SK-N-MC (cell line): ENCODE measurements around the gene SLC27A4.

Experiments used
- EZH2 ChIP-seq: fragments of 200-600 bp; sonication (generic); IDR thresholded peaks from one replicate; pipeline ENCODE4 v1.6.1; 2017; ENCODE audit warnings: antibody characterized with exemption
- FOXP2 ChIP-seq: optimal IDR thresholded peaks from 2 replicates; pipeline ENCODE3; 2011; ENCODE audit warnings: mild to moderate bottlenecking, moderate library complexity; ENCODE audit not compliant: insufficient read depth; ENCODE audit errors: extremely low read length, control extremely low read depth
- POLR2AphosphoS5 ChIP-seq: IDR thresholded peaks from 2 replicates; pipeline ENCODE4 v1.6.1; 2012; ENCODE audit warnings: mild to moderate bottlenecking, low read depth, low read length, borderline replicate concordance

- TF ChIP-seq EZH2 (no peak), POLR2AphosphoS5 (no peak), FOXP2 (no peak)
Measured at GRCh38 chr9:128375865-128376264, 35.5 kb downstream of the SLC27A4 start.
